DND-41 (cell line): ENCODE data around the gene LYL1.

ENCODE experiments used
- ATAC-seq: fragments of 200-7000 bp; cut with Tn5 transposase; 3 replicates; pipeline ENCODE4 v1.9.1; 2021; ENCODE audit warnings: low read depth; ENCODE audit not compliant: insufficient read depth
- DNase-seq: peaks from one replicate; pipeline ENCODE4 v3.0.0-alpha.2; 2020
- H2AFZ ChIP-seq: 2 replicates; pipeline ENCODE4 v1.6.0; 2012; ENCODE audit warnings: low read depth, low read length
- H3K27ac ChIP-seq: 2 replicates; pipeline ENCODE4 v1.5.1; 2012; ENCODE audit warnings: low read length, inconsistent platforms
- H3K27me3 ChIP-seq: fragments of 200-600 bp; sonication (generic); 2 replicates; pipeline ENCODE4 v1.6.0; 2012; ENCODE audit warnings: low read length, mild to moderate bottlenecking, inconsistent platforms; ENCODE audit not compliant: insufficient read depth, poor library complexity
- H3K36me3 ChIP-seq: 2 replicates; pipeline ENCODE4 v1.5.1; 2012; ENCODE audit warnings: low read length, inconsistent platforms; ENCODE audit not compliant: insufficient read depth
- H3K4me1 ChIP-seq: 2 replicates; pipeline ENCODE4 v1.5.1; 2012; ENCODE audit warnings: mild to moderate bottlenecking, low read length; ENCODE audit not compliant: insufficient read depth
- H3K4me2 ChIP-seq: 2 replicates; pipeline ENCODE4 v1.6.0; 2012; ENCODE audit warnings: mild to moderate bottlenecking, moderate library complexity, low read length, inconsistent platforms; ENCODE audit not compliant: insufficient read depth
- H3K4me3 ChIP-seq, 2 experiments: fragments of 200-600 bp in 1 of 2; shearing (Covaris generic) in 1 of 2; 2 replicates each; pipeline ENCODE4 v1.5.1; 2012 to 2016; ENCODE audit warnings: inconsistent platforms in 2 of 2, low read length in 2 of 2, mild to moderate bottlenecking in 2 of 2, low read depth in 1 of 2, moderate library complexity in 1 of 2
- H3K79me2 ChIP-seq: 2 replicates; pipeline ENCODE4 v1.6.0; 2012; ENCODE audit warnings: low read length, inconsistent platforms; ENCODE audit not compliant: insufficient read depth
- H3K9ac ChIP-seq: 2 replicates; pipeline ENCODE4 v1.6.0; 2012; ENCODE audit warnings: low read depth, mild to moderate bottlenecking, inconsistent platforms, low read length, moderate library complexity
- H3K9me3 ChIP-seq: 2 replicates; pipeline ENCODE4 v1.5.1; 2012; ENCODE audit warnings: low read length, moderate library complexity, mild to moderate bottlenecking, inconsistent platforms; ENCODE audit not compliant: insufficient read depth, severe bottlenecking
- H4K20me1 ChIP-seq: 2 replicates; pipeline ENCODE4 v1.6.0; 2012; ENCODE audit warnings: low read length; ENCODE audit not compliant: insufficient read depth
- EZH2 ChIP-seq: IDR thresholded peaks from 3 replicates; pipeline ENCODE4 v1.6.1; 2012; ENCODE audit warnings: borderline replicate concordance, low read depth, mild to moderate bottlenecking, moderate library complexity, low read length, inconsistent platforms; ENCODE audit not compliant: severe bottlenecking
- TF ChIP-seq, protein P1 (sequence below): IDR thresholded peaks from 2 replicates; pipeline ENCODE4 v1.5.1; 2012; ENCODE audit warnings: borderline replicate concordance, low read length, moderate library complexity, mild to moderate bottlenecking; ENCODE audit not compliant: poor library complexity, severe bottlenecking; ENCODE audit errors: extremely low read depth

LYL1 gene

DNA sequence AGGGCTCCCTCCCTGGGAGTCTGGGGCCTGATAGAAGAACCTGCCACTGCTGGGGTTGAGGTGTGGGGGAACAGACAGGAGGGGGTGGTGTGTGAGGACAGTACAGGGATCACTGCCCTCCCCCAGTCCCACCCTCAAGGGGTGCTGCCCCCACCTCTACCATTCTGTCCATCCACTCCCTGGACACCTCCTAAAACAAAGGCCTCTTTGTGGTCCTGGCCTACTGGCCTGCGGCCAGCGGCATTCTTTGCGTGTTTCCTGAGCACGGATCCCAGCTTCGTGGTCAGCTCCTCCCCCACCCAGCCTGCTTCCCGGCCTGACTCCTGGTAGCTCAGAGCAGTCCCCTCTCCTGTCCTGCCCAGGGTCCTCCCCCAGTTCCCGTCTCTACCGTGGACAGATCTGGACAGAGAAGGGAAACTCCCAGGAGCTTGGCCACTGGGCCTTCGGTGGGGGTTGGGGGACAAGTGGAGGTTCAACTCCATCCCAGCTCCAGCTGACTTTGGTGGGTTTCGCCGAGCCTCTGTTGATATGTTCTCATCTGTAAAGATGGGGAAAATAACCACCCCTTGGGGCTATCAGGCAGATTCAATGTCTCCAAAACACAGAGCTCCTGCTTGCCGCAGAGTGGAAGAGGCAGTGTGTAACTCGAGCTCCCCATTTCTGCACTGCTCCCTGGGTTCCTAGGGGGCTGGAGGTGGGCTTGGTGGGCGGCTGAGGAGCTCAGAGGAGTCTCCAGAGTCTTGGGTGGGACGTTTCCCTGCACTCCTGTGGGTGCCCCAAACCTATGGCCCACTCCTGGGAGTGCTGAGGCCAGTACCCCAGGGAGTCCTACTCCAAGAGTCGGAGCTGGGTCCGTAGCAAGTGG, 48.7 kb downstream of the LYL1 start:
- Histone ChIP-seq H3K36me3 (no peaks in the 10 kb centered on the region), H2AFZ (no peak overlapping the region), H3K27me3 (no peaks in the 10 kb centered on the region), H3K9me3 (no peaks in the 10 kb centered on the region), H3K4me1 (peaks cover 16% of the 10 kb centered on the region), H3K4me3 (no peak overlapping the region), H3K79me2 (no peaks in the 10 kb centered on the region), H3K9ac (no peak overlapping the region), H3K4me2 (no peak overlapping the region), H4K20me1 (peaks cover 41% of the 10 kb centered on the region), H3K27ac (no peak overlapping the region)
- DNase-seq (no peak), ATAC-seq (no peak)
- TF ChIP-seq, protein P1, sequence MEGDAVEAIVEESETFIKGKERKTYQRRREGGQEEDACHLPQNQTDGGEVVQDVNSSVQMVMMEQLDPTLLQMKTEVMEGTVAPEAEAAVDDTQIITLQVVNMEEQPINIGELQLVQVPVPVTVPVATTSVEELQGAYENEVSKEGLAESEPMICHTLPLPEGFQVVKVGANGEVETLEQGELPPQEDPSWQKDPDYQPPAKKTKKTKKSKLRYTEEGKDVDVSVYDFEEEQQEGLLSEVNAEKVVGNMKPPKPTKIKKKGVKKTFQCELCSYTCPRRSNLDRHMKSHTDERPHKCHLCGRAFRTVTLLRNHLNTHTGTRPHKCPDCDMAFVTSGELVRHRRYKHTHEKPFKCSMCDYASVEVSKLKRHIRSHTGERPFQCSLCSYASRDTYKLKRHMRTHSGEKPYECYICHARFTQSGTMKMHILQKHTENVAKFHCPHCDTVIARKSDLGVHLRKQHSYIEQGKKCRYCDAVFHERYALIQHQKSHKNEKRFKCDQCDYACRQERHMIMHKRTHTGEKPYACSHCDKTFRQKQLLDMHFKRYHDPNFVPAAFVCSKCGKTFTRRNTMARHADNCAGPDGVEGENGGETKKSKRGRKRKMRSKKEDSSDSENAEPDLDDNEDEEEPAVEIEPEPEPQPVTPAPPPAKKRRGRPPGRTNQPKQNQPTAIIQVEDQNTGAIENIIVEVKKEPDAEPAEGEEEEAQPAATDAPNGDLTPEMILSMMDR, result no peak
- no peak for TF ChIP-seq EZH2

DNA sequence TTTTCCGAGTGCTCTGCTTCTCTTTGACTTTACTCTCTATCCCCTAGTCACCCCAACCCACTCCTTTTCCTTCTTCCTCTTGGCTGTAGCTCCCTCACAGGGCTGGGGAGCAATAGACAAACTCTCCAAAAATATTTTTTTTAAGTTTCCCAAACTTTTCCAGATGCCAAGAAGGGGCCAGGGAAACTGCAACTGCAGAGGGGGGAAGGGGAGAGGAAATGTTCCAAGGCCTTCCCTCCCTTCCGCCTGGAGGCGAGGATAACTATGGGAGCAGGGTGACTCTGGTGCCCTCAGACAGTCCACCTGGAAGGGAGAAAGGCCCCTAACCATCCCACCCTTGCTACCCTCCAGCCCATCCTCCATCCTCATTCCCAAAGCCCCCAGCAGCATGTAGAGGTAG, 49.4 kb downstream of the LYL1 start:
- peaks cover 16% of the 10 kb centered on the region for H3K4me1 ChIP-seq
- no peaks in the 10 kb centered on the region for H3K9me3 ChIP-seq
- no peaks in the 10 kb centered on the region for H3K36me3 ChIP-seq
- H3K4me3 ChIP-seq, result no peak overlapping the region
- TF ChIP-seq, protein P1, result no peak
- no peak for TF ChIP-seq EZH2
- DNase-seq, result no peak
- H3K79me2 ChIP-seq, result no peaks in the 10 kb centered on the region
- ATAC-seq, result no peak
- no peak overlapping the region for H3K9ac ChIP-seq
- no peak overlapping the region for H3K4me2 ChIP-seq
- no peaks in the 10 kb centered on the region for H3K27me3 ChIP-seq
- H4K20me1 ChIP-seq, result peaks cover 35% of the 10 kb centered on the region
- H3K27ac ChIP-seq, result no peak overlapping the region
- no peak overlapping the region for H2AFZ ChIP-seq

DNA sequence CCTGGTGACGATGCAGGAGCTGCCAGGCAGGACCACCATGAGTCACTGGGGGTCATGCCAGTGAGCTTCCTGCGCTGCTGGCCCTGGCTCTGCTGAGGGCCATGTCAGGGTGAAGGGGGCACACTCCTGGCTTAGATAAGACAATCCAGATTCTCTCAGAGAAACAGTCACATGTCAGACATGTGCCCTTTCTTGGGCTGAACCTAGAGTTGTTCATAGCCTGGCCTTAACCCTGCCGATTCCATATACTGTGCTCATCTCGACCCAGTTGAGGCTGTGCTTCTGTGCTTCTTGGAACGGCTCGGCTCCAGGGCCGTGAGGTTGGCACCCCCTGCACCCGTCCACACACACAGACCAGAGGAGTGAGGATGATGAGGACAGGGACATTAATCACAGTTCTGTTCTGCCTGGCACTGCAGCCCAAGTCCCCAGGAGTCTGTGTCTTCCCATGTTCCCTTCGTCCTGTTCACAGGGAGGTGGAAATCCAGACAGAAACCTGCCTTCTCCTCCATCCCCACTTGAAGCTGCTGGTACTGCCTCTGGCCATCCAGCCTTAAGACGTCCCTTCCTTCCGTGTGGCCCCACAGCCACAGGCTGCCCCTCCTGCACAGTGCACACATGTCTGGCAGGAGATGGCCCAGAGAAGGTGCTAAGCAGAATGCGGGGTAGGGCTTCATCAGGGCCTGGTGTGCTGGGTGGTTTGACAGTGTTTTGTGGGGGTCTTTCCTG, 50.0 kb downstream of the LYL1 start:
- Histone ChIP-seq H4K20me1 (peaks cover 30% of the 10 kb centered on the region), H3K4me2 (peak overlapping the region; percentile 61; the same call in 1 of the 2 replicates), H3K79me2 (no peaks in the 10 kb centered on the region), H3K27me3 (no peaks in the 10 kb centered on the region), H3K9ac (no peak overlapping the region), H2AFZ (no peak overlapping the region), H3K27ac (no peak overlapping the region), H3K4me3 (no peak overlapping the region), H3K9me3 (no peaks in the 10 kb centered on the region), H3K4me1 (peaks cover 16% of the 10 kb centered on the region), H3K36me3 (no peaks in the 10 kb centered on the region)
- no peak for DNase-seq
- ATAC-seq, result no peak
- TF ChIP-seq, protein P1, result no peak
- no peak for TF ChIP-seq EZH2
